Left colon (tissue), 2 donors: ENCODE data around the gene NUSAP1. TPM values are rescaled to one million over a fixed set of nuclear protein-coding genes. Genes with fewer than 3 reads are reported as not detected.
"Not testable (repeated sequence)": the region's sequence is repeated elsewhere in the genome, so short reads cannot be mapped to it uniquely, and the experiment has no call there.

Source experiments
- ATAC-seq: fragments of 200-7000 bp; cut with Tn5 transposase; one replicate; pipeline ENCODE4 v1.9.1; 2020; ENCODE audit warnings: mild to moderate bottlenecking, moderate library complexity
- DNase-seq, 2 donors: peaks; one replicate each; pipeline ENCODE4 v3.0.0-alpha.2; 2020
- intact Hi-C, 2 donors: fragments of 100-400 bp; cut with DNase I in 1 of 2; cut with micrococcal nuclease in 1 of 2; formaldehyde crosslinking; loops; one replicate each; pipeline versions ENCODE4 v1.11.2 to v1.14.0; 2022; cut with DNase I, micrococcal nuclease
- long read RNA-seq: library from polyadenylated mRNA; unstranded; transcript quantifications from one replicate; pipeline ENCODE4 v2.0.0, GENCODE V29; 2021
- total RNA-seq, 2 donors: library from RNA; stranded (reverse); fragmentation: NEBNext Ultra II Directional; extraction: Animal tissue kit (Norgen Biotek cat#: 25700); gene quantifications; one replicate each; pipeline ENCODE4 v1.2.1, GENCODE V29; 2021
- donor health status: DM: no; HTN: no; CAD: no.
- donor health status: DM: yes; HTN: yes; CAD: no.

NUSAP1 gene
- total RNA-seq: 10 to 100 TPM in 1 of 2 donors, 1 to 10 TPM in 1; 8.9 to 20.8 TPM
- long read RNA-seq, transcript NUSAP1-202 (11 exons, 2,274 nt): minor isoform, 18 of 71 reads
- long read RNA-seq, transcript NUSAP1-208 (11 exons, 1,629 nt): major isoform, 20 of 71 reads
- long read RNA-seq, transcript NUSAP1-201 (11 exons, 2,409 nt): minor isoform, 7 of 71 reads
- long read RNA-seq, partial matches to known transcripts: 3 of 71 reads
- long read RNA-seq, other reads (novel, unspliced or antisense): 23 of 71 reads

GRCh38 chr15:41332194-41333025 is at the start of gene NUSAP1, which contains the start of gene OIP5:
Gene NUSAP1, plus strand, starts transcription at chr15:41332881. Its CDS starts 77 bp downstream, at chr15:41332958.
Gene OIP5, minus strand, starts transcription at chr15:41332591. Its CDS starts 30 bp downstream, at chr15:41332561.
- peak; percentile 98 to 99 for DNase-seq
- peak; percentile 94 for ATAC-seq
- intact Hi-C loops: no loop called here

GRCh38 chr15:41282980-41283652 is 49.6 kb upstream of the NUSAP1 start:
- intact Hi-C loops, DNase-seq: not testable (repeated sequence)
- peak; percentile 9 for ATAC-seq

GRCh38 chr15:41283653-41284426 is 48.8 kb upstream of the NUSAP1 start:
- intact Hi-C loops: no loop called here
- ATAC-seq (peak; percentile 95), DNase-seq (peak; percentile 98)

GRCh38 chr15:41284427-41285177 is 48.1 kb upstream of the NUSAP1 start:
- DNase-seq (peak in 1 of 2 donors; percentile 37), ATAC-seq (peak; percentile 33)
- intact Hi-C loops: no loop called here

GRCh38 chr15:41285285-41285684 is 47.4 kb upstream of the NUSAP1 start:
- ATAC-seq (no peak), DNase-seq (no peak)
- intact Hi-C loops: no loop called here

- intact Hi-C loops: no loop called here
- ATAC-seq: no peak
- no peak for DNase-seq
Measured at GRCh38 chr15:41286665-41287333, 45.9 kb upstream of the NUSAP1 start.

- intact Hi-C loops: no loop called here
Measured at GRCh38 chr15:41288464-41288863, 44.2 kb upstream of the NUSAP1 start.

GRCh38 chr15:41289953-41290352 is 42.7 kb upstream of the NUSAP1 start:
- intact Hi-C loops: no loop called here
- DNase-seq: no peak
- no peak for ATAC-seq

More at GRCh38 chr15:41288464-41288863, 44.2 kb upstream of the NUSAP1 start:
- ATAC-seq: no peak
- no peak for DNase-seq

- intact Hi-C loops: no loop called here
- ATAC-seq (peak; percentile 25), DNase-seq (no peak)
Measured at GRCh38 chr15:41291065-41291631, 41.5 kb upstream of the NUSAP1 start.

GRCh38 chr15:41292521-41292920 is 40.2 kb upstream of the NUSAP1 start:
- ATAC-seq (no peak), DNase-seq (no peak)
- intact Hi-C loops: no loop called here

GRCh38 chr15:41301139-41301538 is 31.5 kb upstream of the NUSAP1 start:
- ATAC-seq, DNase-seq, intact Hi-C loops: not testable (repeated sequence)

- DNase-seq: no peak
- ATAC-seq: no peak
- intact Hi-C loops: no loop called here
Measured at GRCh38 chr15:41301587-41301986, 31.1 kb upstream of the NUSAP1 start.

- DNase-seq (no peak), ATAC-seq (no peak)
- intact Hi-C loops: no loop called here
Measured at GRCh38 chr15:41304149-41304770, 28.4 kb upstream of the NUSAP1 start.

GRCh38 chr15:41307679-41308078 is 25.0 kb upstream of the NUSAP1 start:
- DNase-seq (no peak), ATAC-seq (peak; percentile 64)
- intact Hi-C loops: no loop called here

GRCh38 chr15:41309226-41309905 is 23.3 kb upstream of the NUSAP1 start:
- DNase-seq (no peak), ATAC-seq (no peak)
- intact Hi-C loops: no loop called here

- DNase-seq, ATAC-seq, intact Hi-C loops: not testable (repeated sequence)
Measured at GRCh38 chr15:41320805-41321330, 11.8 kb upstream of the NUSAP1 start.
